Measurements from ENCODE around the gene RAD51B.

DNA sequence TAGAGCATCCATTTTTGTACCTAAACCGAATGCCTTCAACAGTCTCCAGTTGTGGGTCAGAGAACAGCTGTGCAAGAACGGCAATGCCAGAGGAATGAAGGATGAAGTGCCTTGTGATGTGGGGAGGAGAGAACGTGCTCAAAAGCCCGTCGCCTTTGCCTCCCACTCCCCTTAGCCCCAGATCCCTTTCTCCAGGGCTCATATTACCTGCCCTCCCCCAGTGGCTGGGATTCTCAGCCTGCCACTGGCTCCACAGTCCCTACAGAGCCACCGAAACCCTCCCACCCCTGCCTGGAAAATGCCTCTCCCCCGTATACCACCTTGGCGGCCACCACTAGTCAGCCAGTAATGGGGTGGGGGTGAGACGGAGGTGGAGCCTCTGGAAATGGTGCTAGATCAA lies 814.8 kb downstream of the RAD51B start:
- TF ChIP-seq POLR2AphosphoS5 (IDR thresholded peaks at IDR 0.05; ENCODE audit: low read depth, low read length) (no peak), POLR2A (IDR thresholded peaks at IDR 0.05; ENCODE audit: low read depth, low read length) (no peak)

All from GM12892 (cell line).